GM23338 (cell line): Measurements from ENCODE around the gene MAPK1. TPM values are rescaled to one million over a fixed set of nuclear protein-coding genes. Genes with fewer than 3 reads are reported as not detected.

Experiments used
- ATAC-seq: fragments of 200-7000 bp; cut with Tn5 transposase; 3 replicates; pipeline ENCODE4 v1.9.1; 2020
- DNase-seq: peaks from one replicate; pipeline ENCODE4 v3.0.0-alpha.2; 2015; ENCODE audit warnings: low spot score
- H2AFZ ChIP-seq: fragments of 200-600 bp; sonication (generic); 2 replicates; pipeline ENCODE4 v1.8.0; 2016; ENCODE audit warnings: antibody characterized with exemption, mild to moderate bottlenecking, moderate library complexity
- H3F3A ChIP-seq: fragments of 200-600 bp; sonication (generic); replicated peaks from 2 replicates; pipeline ENCODE4 v1.8.0; 2017; ENCODE audit warnings: antibody characterized with exemption, mixed run types, low read depth
- H3K27ac ChIP-seq: fragments of 200-600 bp; sonication (generic); 2 replicates; pipeline ENCODE4 v1.6.1; 2016; ENCODE audit warnings: low read depth
- H3K27me3 ChIP-seq: fragments of 200-600 bp; sonication (generic); 2 replicates; pipeline ENCODE4 v1.8.0; 2016; ENCODE audit warnings: mild to moderate bottlenecking, mixed run types, moderate library complexity; ENCODE audit not compliant: insufficient read depth
- H3K36me3 ChIP-seq: fragments of 200-600 bp; sonication (generic); 2 replicates; pipeline ENCODE4 v1.8.0; 2016; ENCODE audit warnings: mild to moderate bottlenecking; ENCODE audit not compliant: insufficient read depth
- H3K4me1 ChIP-seq: fragments of 200-600 bp; sonication (generic); 2 replicates; pipeline ENCODE4 v1.8.0; 2016; ENCODE audit warnings: mild to moderate bottlenecking, moderate library complexity; ENCODE audit not compliant: insufficient read depth
- H3K4me2 ChIP-seq: fragments of 200-600 bp; sonication (generic); 2 replicates; pipeline ENCODE4 v1.7.1; 2017; ENCODE audit warnings: mixed run types
- H3K4me3 ChIP-seq: fragments of 200-600 bp; sonication (generic); 2 replicates; pipeline ENCODE4 v1.6.1; 2016; ENCODE audit warnings: mixed run types
- H3K79me2 ChIP-seq: fragments of 200-600 bp; sonication (generic); replicated peaks from 2 replicates; pipeline ENCODE4 v1.8.0; 2017; ENCODE audit warnings: mild to moderate bottlenecking; ENCODE audit not compliant: insufficient read depth
- H3K9me2 ChIP-seq: fragments of 200-600 bp; sonication (generic); 2 replicates; pipeline ENCODE4 v1.8.0; 2017; ENCODE audit not compliant: insufficient read depth
- H4K20me1 ChIP-seq: fragments of 200-600 bp; sonication (generic); replicated peaks from 2 replicates; pipeline ENCODE4 v1.8.0; 2017; ENCODE audit warnings: mild to moderate bottlenecking; ENCODE audit not compliant: insufficient read depth
- H3K27ac Mint-ChIP-seq: 2 replicates; pipeline ENCODE4 v1.8.0; 2020; ENCODE audit warnings: inconsistent platforms, mild to moderate bottlenecking, moderate library complexity, mixed read lengths
- H3K27me3 Mint-ChIP-seq: 3 replicates; pipeline ENCODE4 v1.8.0; 2022; ENCODE audit warnings: low read depth, mild to moderate bottlenecking, moderate library complexity, mixed read lengths, inconsistent platforms; ENCODE audit not compliant: insufficient read depth, poor library complexity
- H3K36me3 Mint-ChIP-seq: 3 replicates; pipeline ENCODE4 v1.8.0; 2021; ENCODE audit warnings: low read depth, mild to moderate bottlenecking, inconsistent platforms, moderate library complexity, mixed read lengths
- H3K4me1 Mint-ChIP-seq: 3 replicates; pipeline ENCODE4 v1.8.0; 2020; ENCODE audit warnings: mild to moderate bottlenecking, inconsistent platforms, mixed read lengths
- H3K4me3 Mint-ChIP-seq: 3 replicates; pipeline ENCODE4 v1.8.0; 2021; ENCODE audit warnings: moderate library complexity, mild to moderate bottlenecking, inconsistent platforms, mixed read lengths
- H3K9me3 Mint-ChIP-seq: 3 replicates; pipeline ENCODE4 v1.8.0; 2020; ENCODE audit warnings: moderate library complexity, mild to moderate bottlenecking, inconsistent platforms, mixed read lengths
- CREB1 ChIP-seq: fragments of 250-450 bp; sonication (Bioruptor Pico); IDR thresholded peaks from 2 replicates; pipeline ENCODE4 v1.5.0; 2020; ENCODE audit warnings: low read depth, mild to moderate bottlenecking, moderate library complexity
- CTCF ChIP-seq, 2 experiments: fragments of 200-600 bp in 1 of 2; sonication (generic) in 1 of 2; conservative IDR thresholded peaks; 2 replicates each; pipeline versions ENCODE4 v1.5.1 to v1.6.1; 2016 to 2017; ENCODE audit warnings: antibody characterized with exemption in 2 of 2, low read depth in 2 of 2, mild to moderate bottlenecking in 2 of 2, moderate library complexity in 1 of 2
- JUNB ChIP-seq: IDR thresholded peaks from one replicate; pipeline ENCODE4 v1.6.1; 2016; ENCODE audit warnings: antibody characterized with exemption; ENCODE audit not compliant: unreplicated experiment
- NANOG ChIP-seq: IDR thresholded peaks from 2 replicates; pipeline ENCODE4 v1.6.1; 2016; ENCODE audit warnings: antibody characterized with exemption, borderline replicate concordance
- polyA plus RNA-seq: library from polyadenylated mRNA; unstranded; fragments of >200 nt; fragmentation: Nextera tagmentation; extraction: Ambion mirVana; gene quantifications from 2 replicates; pipeline ENCODE4 v1.2.1, GENCODE V29; 2016
- total RNA-seq: library from RNA; depleted of rRNA; stranded (reverse); fragments of >200 nt; shearing (Covaris generic); gene quantifications from 2 replicates; pipeline ENCODE4 v1.2.3, GENCODE V29; 2014
- TF ChIP-seq, protein P1 (sequence below): fragments of 250-450 bp; sonication (Bioruptor Pico); IDR thresholded peaks from 2 replicates; pipeline ENCODE4 v1.5.0; 2020; ENCODE audit warnings: mild to moderate bottlenecking, moderate library complexity

The MAPK1 gene
- total and polyA plus RNA-seq, 2 experiments from 2014 or later: 17.4 to 77.5 TPM

DNA sequence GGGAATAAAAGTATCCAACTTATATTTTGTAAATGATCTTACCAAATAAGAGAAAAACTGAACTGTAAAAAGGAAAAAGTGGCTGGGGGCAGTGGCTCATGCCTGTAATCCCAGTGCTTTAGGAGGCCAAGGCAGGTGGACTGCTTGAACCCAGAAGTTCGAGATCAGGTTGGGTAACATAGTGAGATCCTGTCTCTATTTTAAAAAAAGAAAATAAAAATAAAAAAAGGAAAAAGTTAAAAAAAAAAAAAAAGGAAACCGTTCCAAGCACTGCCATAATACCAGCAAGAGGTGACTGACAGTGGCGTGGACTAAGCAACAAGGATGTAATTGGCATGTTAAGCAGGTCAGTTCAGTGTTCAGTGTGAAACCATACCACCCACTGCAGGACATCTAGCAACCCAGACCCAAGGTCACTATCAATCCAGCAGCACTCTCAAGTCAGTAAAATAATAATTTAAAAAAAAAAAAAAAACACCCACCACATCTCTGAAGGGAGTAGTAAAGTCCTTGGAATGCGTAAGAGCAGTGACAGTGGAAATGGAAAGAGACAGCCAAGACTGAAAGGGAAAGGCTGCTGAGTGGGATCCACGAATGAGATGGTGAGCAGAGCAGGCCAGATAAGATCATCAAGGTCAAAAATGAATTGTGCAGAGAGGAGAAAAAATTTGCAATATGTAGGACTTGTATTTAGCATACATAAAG is 43.6 kb downstream of the MAPK1 start (continued):
- TF ChIP-seq, protein P1, sequence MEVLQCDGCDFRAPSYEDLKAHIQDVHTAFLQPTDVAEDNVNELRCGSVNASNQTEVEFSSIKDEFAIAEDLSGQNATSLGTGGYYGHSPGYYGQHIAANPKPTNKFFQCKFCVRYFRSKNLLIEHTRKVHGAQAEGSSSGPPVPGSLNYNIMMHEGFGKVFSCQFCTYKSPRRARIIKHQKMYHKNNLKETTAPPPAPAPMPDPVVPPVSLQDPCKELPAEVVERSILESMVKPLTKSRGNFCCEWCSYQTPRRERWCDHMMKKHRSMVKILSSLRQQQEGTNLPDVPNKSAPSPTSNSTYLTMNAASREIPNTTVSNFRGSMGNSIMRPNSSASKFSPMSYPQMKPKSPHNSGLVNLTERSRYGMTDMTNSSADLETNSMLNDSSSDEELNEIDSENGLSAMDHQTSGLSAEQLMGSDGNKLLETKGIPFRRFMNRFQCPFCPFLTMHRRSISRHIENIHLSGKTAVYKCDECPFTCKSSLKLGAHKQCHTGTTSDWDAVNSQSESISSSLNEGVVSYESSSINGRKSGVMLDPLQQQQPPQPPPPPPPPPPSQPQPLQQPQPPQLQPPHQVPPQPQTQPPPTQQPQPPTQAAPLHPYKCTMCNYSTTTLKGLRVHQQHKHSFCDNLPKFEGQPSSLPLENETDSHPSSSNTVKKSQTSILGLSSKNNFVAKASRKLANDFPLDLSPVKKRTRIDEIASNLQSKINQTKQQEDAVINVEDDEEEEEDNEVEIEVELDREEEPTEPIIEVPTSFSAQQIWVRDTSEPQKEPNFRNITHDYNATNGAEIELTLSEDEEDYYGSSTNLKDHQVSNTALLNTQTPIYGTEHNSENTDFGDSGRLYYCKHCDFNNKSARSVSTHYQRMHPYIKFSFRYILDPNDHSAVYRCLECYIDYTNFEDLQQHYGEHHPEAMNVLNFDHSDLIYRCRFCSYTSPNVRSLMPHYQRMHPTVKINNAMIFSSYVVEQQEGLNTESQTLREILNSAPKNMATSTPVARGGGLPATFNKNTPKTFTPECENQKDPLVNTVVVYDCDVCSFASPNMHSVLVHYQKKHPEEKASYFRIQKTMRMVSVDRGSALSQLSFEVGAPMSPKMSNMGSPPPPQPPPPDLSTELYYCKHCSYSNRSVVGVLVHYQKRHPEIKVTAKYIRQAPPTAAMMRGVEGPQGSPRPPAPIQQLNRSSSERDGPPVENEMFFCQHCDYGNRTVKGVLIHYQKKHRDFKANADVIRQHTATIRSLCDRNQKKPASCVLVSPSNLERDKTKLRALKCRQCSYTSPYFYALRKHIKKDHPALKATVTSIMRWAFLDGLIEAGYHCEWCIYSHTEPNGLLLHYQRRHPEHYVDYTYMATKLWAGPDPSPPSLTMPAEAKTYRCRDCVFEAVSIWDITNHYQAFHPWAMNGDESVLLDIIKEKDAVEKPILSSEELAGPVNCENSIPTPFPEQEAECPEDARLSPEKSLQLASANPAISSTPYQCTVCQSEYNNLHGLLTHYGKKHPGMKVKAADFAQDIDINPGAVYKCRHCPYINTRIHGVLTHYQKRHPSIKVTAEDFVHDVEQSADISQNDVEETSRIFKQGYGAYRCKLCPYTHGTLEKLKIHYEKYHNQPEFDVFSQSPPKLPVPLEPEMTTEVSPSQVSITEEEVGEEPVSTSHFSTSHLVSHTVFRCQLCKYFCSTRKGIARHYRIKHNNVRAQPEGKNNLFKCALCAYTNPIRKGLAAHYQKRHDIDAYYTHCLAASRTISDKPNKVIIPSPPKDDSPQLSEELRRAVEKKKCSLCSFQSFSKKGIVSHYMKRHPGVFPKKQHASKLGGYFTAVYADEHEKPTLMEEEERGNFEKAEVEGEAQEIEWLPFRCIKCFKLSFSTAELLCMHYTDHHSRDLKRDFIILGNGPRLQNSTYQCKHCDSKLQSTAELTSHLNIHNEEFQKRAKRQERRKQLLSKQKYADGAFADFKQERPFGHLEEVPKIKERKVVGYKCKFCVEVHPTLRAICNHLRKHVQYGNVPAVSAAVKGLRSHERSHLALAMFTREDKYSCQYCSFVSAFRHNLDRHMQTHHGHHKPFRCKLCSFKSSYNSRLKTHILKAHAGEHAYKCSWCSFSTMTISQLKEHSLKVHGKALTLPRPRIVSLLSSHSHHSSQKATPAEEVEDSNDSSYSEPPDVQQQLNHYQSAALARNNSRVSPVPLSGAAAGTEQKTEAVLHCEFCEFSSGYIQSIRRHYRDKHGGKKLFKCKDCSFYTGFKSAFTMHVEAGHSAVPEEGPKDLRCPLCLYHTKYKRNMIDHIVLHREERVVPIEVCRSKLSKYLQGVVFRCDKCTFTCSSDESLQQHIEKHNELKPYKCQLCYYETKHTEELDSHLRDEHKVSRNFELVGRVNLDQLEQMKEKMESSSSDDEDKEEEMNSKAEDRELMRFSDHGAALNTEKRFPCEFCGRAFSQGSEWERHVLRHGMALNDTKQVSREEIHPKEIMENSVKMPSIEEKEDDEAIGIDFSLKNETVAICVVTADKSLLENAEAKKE (CRISPR knock-in tag): no peak

GRCh38 chr22:21819183-21819770 is 48.2 kb downstream of the MAPK1 start:
- H3K4me3 ChIP-seq: no peak overlapping the region
- H3K4me1 ChIP-seq: peaks cover 27% of the 10 kb centered on the region
- Mint-ChIP-seq H3K36me3 (peaks cover under 1% of the 10 kb centered on the region; the same call in 2 of the 3 replicates), H3K4me3 (no peak overlapping the region), H3K27me3 (peaks cover 14% of the 10 kb centered on the region), H3K27ac (peak overlapping the region; percentile 36; the same call in 1 of the 2 replicates), H3K4me1 (peaks cover 41% of the 10 kb centered on the region), H3K9me3 (no peaks in the 10 kb centered on the region)
- DNase-seq: peak; percentile 14
- H3K27ac ChIP-seq: peak overlapping the region; percentile 50; the same call in 1 of the 2 replicates
- H3K4me2 ChIP-seq: peak overlapping the region; percentile 47; the same call in 1 of the 2 replicates
- H4K20me1 ChIP-seq: peaks cover 59% of the 10 kb centered on the region
- 0 out of 2 replicates have a peak, but pooled peaks cover 4% of the 10 kb centered on the region for H3F3A ChIP-seq
- no peak for ATAC-seq
- H2AFZ ChIP-seq: no peak overlapping the region
- no peaks in the 10 kb centered on the region for H3K9me2 ChIP-seq
- H3K36me3 ChIP-seq: no peaks in the 10 kb centered on the region
- H3K79me2 ChIP-seq: peaks cover 100% of the 10 kb centered on the region
- no peaks in the 10 kb centered on the region for H3K27me3 ChIP-seq
- TF ChIP-seq, protein P1 (CRISPR knock-in tag): no peak
- TF ChIP-seq CTCF (conservative IDR thresholded peaks at IDR 0.05; ENCODE audit: low read depth in 2 of 2) (no peak), JUNB (no peak), CREB1 (CRISPR knock-in tag) (no peak), NANOG (no peak)
